IPS DF 4.7 (cell line): ENCODE measurements around the gene ANKS1B.

Experiments
- DNase-seq: peaks from one replicate; pipeline ENCODE4 v3.0.0-alpha.2; 2013; ENCODE audit warnings: low spot score; ENCODE audit errors: extremely low read depth

Gene ANKS1B

DNA sequence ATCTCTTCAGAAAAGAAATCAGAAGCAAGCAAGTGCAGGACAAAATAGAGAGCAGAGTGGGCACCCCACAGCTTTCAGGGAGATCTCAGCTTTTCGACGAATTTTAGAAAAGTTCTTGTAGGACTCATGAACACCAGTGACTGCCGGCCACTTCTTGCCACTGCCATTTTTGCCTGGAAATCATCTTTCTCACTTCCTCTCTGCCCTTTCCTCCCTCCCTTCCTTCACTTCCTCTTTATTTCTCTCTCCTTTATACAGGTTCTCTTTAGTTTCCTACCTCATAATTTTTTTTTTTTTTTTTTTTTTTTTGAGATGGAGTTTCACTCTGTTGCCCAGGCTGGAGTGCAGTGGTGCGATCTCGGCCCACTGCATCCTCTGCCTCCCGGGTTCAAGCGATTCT lies 1154.1 kb downstream of the ANKS1B start:
- DNase-seq = no peak

- DNase-seq = no peak
These were observed 1155.7 kb downstream of the ANKS1B start for GRCh38 chr12:98828802-98829600.

DNA sequence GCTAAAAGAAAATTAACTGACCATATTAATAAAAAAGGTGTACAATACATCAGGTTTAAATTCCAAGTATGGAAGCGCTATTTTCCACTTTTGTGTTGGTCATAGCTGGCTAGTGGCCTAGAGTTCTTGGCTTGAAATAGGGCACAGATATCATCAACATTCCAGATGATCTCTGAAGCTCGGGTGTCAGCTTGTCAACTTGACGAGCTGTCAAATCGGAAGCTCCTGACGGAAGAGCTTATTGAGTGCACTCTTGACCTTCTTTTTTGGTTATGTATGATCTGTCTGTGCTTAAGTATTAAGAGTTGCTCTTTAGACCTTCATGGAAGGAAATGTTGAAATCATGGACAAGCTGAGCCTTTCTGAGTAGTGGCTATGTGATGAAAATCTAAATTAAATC lies 1161.7 kb downstream of the ANKS1B start:
- DNase-seq = no peak

DNA sequence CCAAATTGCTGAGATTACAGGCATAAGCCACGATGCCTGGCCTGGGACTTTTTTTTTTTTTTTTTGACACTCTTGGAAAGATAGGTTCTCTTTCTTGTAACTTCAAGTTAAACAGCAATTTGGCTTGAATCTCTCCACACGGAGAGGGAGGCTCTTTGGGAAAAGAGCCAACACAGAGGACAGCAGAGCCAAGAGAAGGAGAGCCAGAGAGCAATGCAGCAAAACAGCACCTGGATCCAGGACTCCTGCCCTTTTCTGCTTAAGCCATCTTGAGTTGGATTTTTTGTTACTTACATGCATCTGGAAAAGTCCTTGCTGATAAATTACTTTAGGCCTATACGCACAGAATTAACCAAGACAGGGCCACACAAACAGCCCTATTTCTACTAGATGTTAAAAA lies 1162.9 kb downstream of the ANKS1B start:
- DNase-seq = no peak

DNA sequence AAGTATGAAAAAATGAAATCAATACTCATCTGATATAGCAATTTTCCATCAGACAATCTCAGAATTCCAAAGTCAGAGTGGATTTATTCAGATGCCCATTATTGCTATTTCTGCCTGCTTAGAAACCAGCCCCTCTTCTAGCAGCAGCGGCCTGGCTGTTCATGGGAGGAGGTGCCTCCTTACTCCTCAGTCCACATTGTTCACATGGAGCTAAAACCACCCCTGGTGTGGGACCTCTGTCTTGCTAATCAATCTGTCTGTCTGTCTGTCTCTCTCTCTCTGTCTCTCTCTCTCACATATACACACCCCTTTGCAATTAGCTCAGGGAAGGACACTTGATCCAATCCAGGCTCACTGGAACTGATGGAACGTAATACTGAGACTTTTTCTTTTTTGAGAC lies 1163.5 kb downstream of the ANKS1B start:
- no peak for DNase-seq

GRCh38 chr12:98819821-98820404 lies 1164.8 kb downstream of the ANKS1B start:
- DNase-seq = no peak

- no peak for DNase-seq
These were observed 1165.7 kb downstream of the ANKS1B start for GRCh38 chr12:98819071-98819470.

- DNase-seq = no peak
These were observed 1166.5 kb downstream of the ANKS1B start for GRCh38 chr12:98818239-98818638.

DNA sequence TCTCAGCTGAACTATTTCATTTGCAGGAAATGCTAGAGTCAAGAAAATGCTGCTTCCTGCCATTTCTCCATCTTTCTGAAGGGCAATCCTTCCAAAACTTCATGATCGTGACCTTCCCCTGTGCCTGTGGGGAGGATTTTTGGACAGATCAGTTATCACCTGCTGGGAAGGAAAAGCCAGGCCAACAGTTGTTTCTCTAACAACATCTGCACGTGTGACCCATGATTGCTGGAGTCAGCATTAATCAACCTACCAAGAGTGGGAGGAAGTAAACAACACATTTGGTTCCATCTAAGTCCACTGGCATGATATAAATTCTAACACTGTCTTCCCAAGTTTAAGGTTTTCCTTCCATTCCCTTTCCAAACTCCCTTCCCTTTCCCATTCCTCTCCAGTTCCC lies 1167.0 kb downstream of the ANKS1B start:
- DNase-seq = no peak

DNA sequence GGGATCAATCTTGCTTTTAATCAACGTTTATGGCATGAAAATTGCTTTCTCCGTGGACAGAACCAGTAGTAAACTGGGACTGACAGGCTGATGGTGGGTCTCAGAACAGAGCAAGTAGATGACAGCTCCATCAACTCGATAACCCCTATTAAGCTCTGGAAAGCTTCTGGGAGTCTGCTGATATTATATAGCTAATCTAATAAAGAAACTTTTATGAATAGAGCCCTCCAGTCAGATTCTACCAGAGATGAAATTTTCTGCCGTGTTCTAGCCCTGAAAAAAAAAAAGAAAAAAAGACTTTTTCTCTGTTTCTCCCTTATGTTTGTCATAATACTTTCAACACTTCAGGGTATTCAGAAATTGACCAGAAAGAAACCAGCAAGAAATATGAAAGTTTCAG lies 1168.0 kb downstream of the ANKS1B start:
- DNase-seq = no peak

DNA sequence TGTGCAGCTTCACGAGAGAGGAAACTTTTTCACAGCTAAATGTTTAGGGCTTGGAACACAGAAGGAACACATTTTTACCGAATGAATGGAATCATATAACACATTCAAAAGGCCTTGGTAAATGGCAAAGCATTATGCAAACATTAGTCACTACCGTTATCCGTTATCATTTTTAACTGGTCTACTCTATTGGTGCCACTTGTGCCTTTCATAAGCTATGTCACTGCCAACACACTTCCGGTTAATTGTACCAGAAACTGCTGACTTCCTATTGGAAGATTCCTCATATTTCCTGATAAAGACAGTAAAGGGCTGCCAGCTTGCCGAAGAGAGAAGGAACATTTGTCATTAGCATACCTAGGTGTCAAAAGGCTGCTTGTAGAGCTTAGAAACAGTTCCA lies 1170.5 kb downstream of the ANKS1B start:
- no peak for DNase-seq

- no peak for DNase-seq
These were observed 1172.5 kb downstream of the ANKS1B start for GRCh38 chr12:98812225-98812624.

GRCh38 chr12:98808243-98808875 lies 1176.4 kb downstream of the ANKS1B start:
- DNase-seq = no peak

DNA sequence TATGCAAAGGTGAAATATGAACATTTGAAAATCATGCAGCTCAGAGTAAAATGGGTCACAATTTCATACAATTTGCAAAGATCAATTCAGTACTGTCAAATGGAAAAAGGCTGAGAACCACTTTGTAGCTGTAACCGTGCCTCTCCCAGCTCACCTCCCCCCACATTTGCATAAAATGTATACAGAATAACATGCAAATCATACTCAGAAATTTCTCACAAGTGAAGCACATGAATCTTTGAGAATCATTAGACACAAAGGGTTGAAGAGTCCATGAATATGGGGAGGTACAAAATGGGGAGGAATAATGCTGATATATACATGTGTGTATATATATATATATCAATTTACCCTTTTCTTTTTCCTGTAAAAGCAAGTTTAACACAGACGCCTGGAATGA lies 1177.5 kb downstream of the ANKS1B start:
- no peak for DNase-seq

GRCh38 chr12:98803468-98804209 lies 1181.1 kb downstream of the ANKS1B start:
- DNase-seq = no peak

GRCh38 chr12:98799822-98800221 lies 1184.9 kb downstream of the ANKS1B start:
- no peak for DNase-seq

DNA sequence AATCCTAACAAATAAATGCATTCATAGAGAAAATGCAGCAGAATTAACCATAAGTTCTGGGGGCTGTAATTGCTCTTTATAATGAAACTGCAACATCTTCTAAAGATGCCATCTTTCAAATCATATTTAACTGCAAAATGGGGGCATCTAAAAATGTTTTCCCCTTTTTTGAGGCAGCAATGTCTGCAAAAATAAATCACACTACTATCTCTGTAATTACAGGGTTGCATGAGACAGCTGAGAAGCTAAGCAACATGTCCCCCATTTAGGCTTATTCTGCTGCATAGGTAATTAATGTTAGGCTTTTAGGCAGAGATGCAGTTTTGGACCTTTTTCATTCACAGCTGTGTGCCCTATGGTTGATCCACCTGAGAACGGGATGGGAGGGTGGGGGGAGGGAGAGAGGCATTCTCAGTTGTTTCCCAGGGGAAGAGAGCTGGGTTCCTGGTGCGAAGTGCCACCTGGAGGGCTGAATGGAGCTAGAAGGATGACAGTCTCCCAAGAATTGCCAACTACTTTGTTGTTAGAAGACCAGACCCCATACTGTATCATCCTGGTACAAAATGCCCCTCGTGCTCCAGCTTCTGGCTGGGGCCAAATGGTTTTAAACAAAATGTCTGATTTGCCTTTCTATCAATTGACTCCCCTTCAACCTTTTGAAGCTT lies 1185.5 kb downstream of the ANKS1B start:
- no peak for DNase-seq

DNA sequence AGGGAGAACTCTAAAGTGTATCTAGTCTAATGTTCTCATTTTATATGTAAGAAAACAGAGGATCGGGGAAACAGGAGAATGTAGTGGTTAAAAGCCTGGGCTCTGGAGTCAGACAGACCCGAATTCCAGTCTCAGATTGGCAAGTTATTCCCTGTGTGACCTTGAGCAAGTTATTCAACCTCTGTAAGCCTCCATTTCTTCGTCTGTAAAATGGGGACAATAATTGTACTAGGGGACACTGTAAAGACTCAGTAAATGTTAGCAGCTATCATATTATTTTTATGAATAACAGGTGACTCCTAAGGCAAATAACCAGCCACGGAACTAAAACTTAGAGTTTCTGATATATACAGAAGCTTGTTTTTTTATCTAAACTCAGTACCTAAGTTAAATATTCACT lies 1187.5 kb downstream of the ANKS1B start:
- no peak for DNase-seq

DNA sequence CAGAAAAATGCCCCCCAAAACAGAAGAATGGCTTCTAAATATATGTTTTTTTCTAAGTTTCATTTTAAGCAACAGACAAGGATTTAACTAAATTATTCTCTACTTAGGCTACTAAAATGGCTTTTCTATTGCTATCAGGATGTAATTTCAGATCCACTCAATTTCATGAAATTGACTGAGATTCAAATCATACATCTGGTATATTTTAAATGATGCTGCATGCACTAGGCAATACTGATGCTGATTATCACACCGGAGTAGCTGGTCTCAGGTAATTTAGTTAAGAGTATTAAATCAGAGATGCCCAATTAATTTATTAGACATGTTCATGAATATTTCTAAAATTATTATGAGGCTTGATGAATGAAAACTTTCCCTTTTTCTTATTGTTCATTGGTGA lies 1188.0 kb downstream of the ANKS1B start:
- no peak for DNase-seq

DNA sequence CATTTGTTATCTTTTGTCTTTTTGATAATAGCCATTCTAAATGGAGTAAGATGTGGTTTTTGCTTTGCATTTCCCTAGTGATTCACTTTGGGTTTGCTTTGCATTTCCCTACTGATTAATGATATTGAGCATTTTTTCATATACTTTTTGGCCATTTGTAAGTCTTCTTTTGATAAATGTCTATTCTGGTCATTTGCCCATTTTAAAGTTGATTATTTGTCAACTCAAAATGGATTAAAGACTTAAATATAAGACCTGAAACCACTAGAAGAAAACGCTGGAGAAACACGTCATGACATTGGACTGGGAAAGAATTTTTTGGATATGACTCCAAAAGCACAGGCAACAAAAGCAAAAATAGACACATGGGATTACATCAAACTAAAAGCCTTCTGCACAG lies 1191.6 kb downstream of the ANKS1B start:
- no peak for DNase-seq

GRCh38 chr12:98791406-98791805 lies 1193.3 kb downstream of the ANKS1B start:
- DNase-seq = no peak

GRCh38 chr12:98788396-98788795 lies 1196.3 kb downstream of the ANKS1B start:
- DNase-seq = no peak
